K562 (cell line): ENCODE results near the gene SPRN. TPM values are rescaled to one million over a fixed set of nuclear protein-coding genes. Genes with fewer than 3 reads are reported as not detected.
A peak's percentile ranks its signal among the peaks of the same experiment; 100 is the strongest.

Experiments used
- ATAC-seq: fragments of 200-7000 bp; cut with Tn5 transposase; 3 replicates; pipeline ENCODE4 v1.9.1; 2020; ENCODE audit warnings: moderate library complexity
- BruUV-seq: library from RNA; stranded (reverse); fragments of 400-500 nt; replicated peaks from 2 replicates; lab custom pipeline; 2021; lab: Mats Ljungman, UMichigan
- CTCF ChIA-PET: fragments of 300-600 bp; formaldehyde crosslinking; extraction: SDS; loops from one replicate; lab custom pipeline; 2021; ENCODE audit warnings: low intra/inter-chr PET ratio; lab: Yijun Ruan, JAX
- POLR2A ChIA-PET: fragments of 300-600, 350-650 bp; sonication (Branson Sonifier 250); formaldehyde crosslinking; extraction: SDS; loops from one replicate; lab custom pipeline; 2021; ENCODE audit warnings: antibody characterized with exemption, inconsistent platforms; lab: Yijun Ruan, JAX
- DNase-seq, 4 experiments: peaks; one replicate each; pipeline versions ENCODE4 v3.0.0 to v3.0.0-alpha.2; 2011 to 2018; ENCODE audit warnings: low spot score in 3 of 4, mixed read lengths in 3 of 4; ENCODE audit errors: extremely low read depth in 1 of 4
- FAIRE-seq: peaks from 2 replicates; lab custom pipeline; 2011; peaks lifted over from hg19 to GRCh38; lab: Jason Lieb, UNC
- H2AFZ ChIP-seq: 2 replicates; pipeline ENCODE4 v1.6.0; 2011; ENCODE audit warnings: low read depth, low read length, control low read depth, inconsistent platforms
- H3K27ac ChIP-seq: fragments of 200-600 bp; 3 replicates; pipeline ENCODE4 v1.8.0; 2011; ENCODE audit warnings: low read depth, mild to moderate bottlenecking, control low read depth, inconsistent platforms, low read length, moderate library complexity, mixed read lengths; ENCODE audit errors: extremely low read depth
- H3K27me3 ChIP-seq, 2 experiments: fragments of 300-600 bp in 1 of 2; 2 replicates in 1 of 2; 3 replicates in 1 of 2; pipeline versions ENCODE4 v1.6.0 to v1.8.0; 2011; ENCODE audit warnings: inconsistent platforms in 2 of 2, low read length in 2 of 2, mild to moderate bottlenecking in 1 of 2, mixed read lengths in 1 of 2, moderate library complexity in 1 of 2; ENCODE audit not compliant: control insufficient read depth in 2 of 2, insufficient read depth in 2 of 2
- H3K36me3 ChIP-seq: fragments of 300-600 bp; 3 replicates; pipeline ENCODE4 v1.8.0; 2011; ENCODE audit warnings: mild to moderate bottlenecking, low read length, inconsistent platforms; ENCODE audit not compliant: control insufficient read depth, insufficient read depth
- H3K4me1 ChIP-seq, 2 experiments: fragments of 200-600 bp in 1 of 2; replicated peaks in 1 of 2; 2 replicates in 1 of 2; 3 replicates in 1 of 2; pipeline versions ENCODE4 v1.5.1 to v1.8.0; 2011; ENCODE audit warnings: inconsistent platforms in 2 of 2, low read length in 2 of 2, mild to moderate bottlenecking in 1 of 2, mixed read lengths in 1 of 2, moderate library complexity in 1 of 2; ENCODE audit not compliant: control insufficient read depth in 2 of 2, insufficient read depth in 2 of 2
- H3K4me2 ChIP-seq: 2 replicates; pipeline ENCODE4 v1.6.1; 2011; ENCODE audit warnings: low read length, control low read depth, inconsistent platforms, mixed read lengths; ENCODE audit not compliant: insufficient read depth
- H3K4me3 ChIP-seq: fragments of 200-600 bp; sonication (generic), shearing (Covaris generic); 2 replicates; pipeline ENCODE4 v1.5.1; 2016; ENCODE audit warnings: control low read depth, inconsistent platforms
- H3K79me2 ChIP-seq: fragments of 200-600 bp; 3 replicates; pipeline ENCODE4 v1.8.0; 2011; ENCODE audit warnings: low read length, inconsistent platforms; ENCODE audit not compliant: control insufficient read depth, insufficient read depth
- H3K9ac ChIP-seq, 2 experiments: 2 replicates each; pipeline versions ENCODE4 v1.6.0 to v1.6.1; 2011; ENCODE audit warnings: low read depth in 2 of 2, low read length in 2 of 2, control low read depth in 1 of 2, inconsistent platforms in 1 of 2, mild to moderate bottlenecking in 1 of 2, mixed read lengths in 1 of 2; ENCODE audit not compliant: insufficient read depth in 1 of 2
- H3K9me1 ChIP-seq: one replicate; pipeline ENCODE4 v1.6.0; 2011; ENCODE audit warnings: inconsistent platforms, mild to moderate bottlenecking, low read length, moderate library complexity; ENCODE audit not compliant: control insufficient read depth, insufficient read depth
- H3K9me3 ChIP-seq: replicated peaks from 2 replicates; pipeline ENCODE4 v1.5.1; 2011; ENCODE audit warnings: low read depth, low read length, inconsistent platforms; ENCODE audit not compliant: control insufficient read depth, insufficient read depth
- H4K20me1 ChIP-seq: replicated peaks from 2 replicates; pipeline ENCODE4 v1.6.1; 2011; ENCODE audit warnings: low read length, inconsistent platforms, mixed read lengths; ENCODE audit not compliant: control insufficient read depth, insufficient read depth
- GABPA ChIP-seq: fragments of 200-800 bp; sonication (Bioruptor generic); conservative IDR thresholded peaks from 2 replicates; pipeline ENCODE4 v1.6.1; 2016; ENCODE audit warnings: low read depth, missing genetic modification characterization, missing compliant biosample characterization
- MED1 ChIP-seq: sonication (generic); formaldehyde crosslinking; IDR thresholded peaks from 2 replicates; pipeline ENCODE4 v1.8.1; 2023; ENCODE audit warnings: missing genetic modification reagents, borderline replicate concordance
- MEF2D ChIP-seq: conservative IDR thresholded peaks from 2 replicates; pipeline ENCODE4 v1.6.1; 2016; ENCODE audit warnings: low read depth, missing genetic modification characterization, missing compliant biosample characterization
- NONO ChIP-seq, 2 experiments: fragments of 200-400 bp in 1 of 2; fragments of 450-650 bp in 1 of 2; formaldehyde crosslinking in 1 of 2; IDR thresholded peaks; 2 replicates each; pipeline ENCODE4 v1.6.1; 2017; ENCODE audit warnings: low read depth in 2 of 2, mild to moderate bottlenecking in 2 of 2, moderate library complexity in 2 of 2, low read length in 1 of 2
- RBM15 ChIP-seq: fragments of 200-400 bp; formaldehyde crosslinking; IDR thresholded peaks from 2 replicates; pipeline ENCODE4 v1.6.1; 2018; ENCODE audit warnings: mild to moderate bottlenecking, low read length, moderate library complexity; ENCODE audit not compliant: insufficient read depth
- SIN3A ChIP-seq, 2 experiments: fragments of 150-350 bp in 1 of 2; IDR thresholded peaks; 2 replicates each; pipeline ENCODE4 v1.6.1; 2011 to 2016; ENCODE audit warnings: borderline replicate concordance in 2 of 2, low read depth in 2 of 2, low read length in 2 of 2, mild to moderate bottlenecking in 2 of 2, moderate library complexity in 2 of 2; ENCODE audit not compliant: control insufficient read depth in 1 of 2
- ZKSCAN1 ChIP-seq: fragments of 150-350 bp; IDR thresholded peaks from 2 replicates; pipeline ENCODE4 v1.6.1; 2016; ENCODE audit warnings: low read depth, low read length
- ZNF12 ChIP-seq: sonication (generic); formaldehyde crosslinking; IDR thresholded peaks from 2 replicates; pipeline ENCODE4 v1.4.0; 2020; ENCODE audit warnings: mild to moderate bottlenecking, missing genetic modification reagents
- ZNF76 ChIP-seq: fragments of 250-450 bp; sonication (Bioruptor Pico); IDR thresholded peaks from 2 replicates; pipeline ENCODE4 v1.4.0; 2020; ENCODE audit warnings: mild to moderate bottlenecking, moderate library complexity, borderline replicate concordance
- ZNF780A ChIP-seq: fragments of 250-450 bp; sonication (Bioruptor Pico); IDR thresholded peaks from 2 replicates; pipeline ENCODE4 v1.5.0; 2021; ENCODE audit warnings: mild to moderate bottlenecking
- WGBS: fragments of 100-300 bp; shearing (Covaris generic); methylation state at CpG from one replicate; pipeline ENCODE4 v1.1.6; 2016; ENCODE audit warnings: low coverage, mixed read lengths; ENCODE audit not compliant: insufficient coverage; ENCODE audit errors: missing lambda C conversion rate; 5-methylcytosine and 5-hydroxymethylcytosine counted together
- in situ Hi-C: fragments of 300-500 bp; cut with MboI; formaldehyde crosslinking; loops from 4 replicates; pipeline ENCODE4 v1.15.0; 2018; ENCODE audit warnings: inconsistent platforms, mixed read lengths
- intact Hi-C: fragments of 100-400 bp; cut with micrococcal nuclease; formaldehyde crosslinking; loops from 2 replicates; pipeline ENCODE4 v1.14.2; 2022
- polyA plus RNA-seq, 8 experiments: library from polyadenylated mRNA; depleted of rRNA in 4 of 8; stranded (reverse) in 5 of 8; unstranded in 3 of 8; fragments of >200 nt; fragmentation: Nextera tagmentation in 2 of 8; fragmentation: Illumina TruSeq in 1 of 8; extraction: Ambion mirVana in 2 of 8; extraction: Trizol in 1 of 8; gene quantifications; 2 replicates each; pipeline versions ENCODE4 v1.2.1 to v1.2.3, GENCODE V29; 2011 to 2014; ENCODE audit warnings: inconsistent platforms in 1 of 8, missing spikeins in 1 of 8
- total RNA-seq, 7 experiments: library from RNA; depleted of rRNA in 6 of 7; stranded (reverse); fragments of >200 nt in 6 of 7; fragmentation: Illumina TruSeq in 2 of 7; extraction: Trizol in 2 of 7; gene quantifications; 2 replicates each; pipeline versions ENCODE4 v1.2.1 to v1.2.3, GENCODE V29; 2011 to 2021; ENCODE audit warnings: low replicate concordance in 1 of 7
- TF ChIP-seq, protein P1 (sequence below): IDR thresholded peaks from 3 replicates; pipeline ENCODE4 v1.6.1; 2011; ENCODE audit warnings: borderline replicate concordance, mild to moderate bottlenecking; ENCODE audit not compliant: insufficient read length, insufficient read depth
- TF ChIP-seq, protein P2 (sequence below): fragments of 450-650 bp; IDR thresholded peaks from 2 replicates; pipeline ENCODE4 v1.6.1; 2017; ENCODE audit warnings: mild to moderate bottlenecking, moderate library complexity
- TF ChIP-seq, protein P3 (sequence below): fragments of 450-650 bp; formaldehyde crosslinking; IDR thresholded peaks from 2 replicates; pipeline ENCODE4 v1.4.0; 2022; ENCODE audit warnings: mild to moderate bottlenecking, moderate library complexity
- TF ChIP-seq, protein P4 (sequence below): sonication (generic); formaldehyde crosslinking; IDR thresholded peaks from 2 replicates; pipeline ENCODE4 v1.5.0; 2020; ENCODE audit warnings: missing genetic modification reagents
- TF ChIP-seq, protein P5 (sequence below): fragments of 250-450 bp; sonication (Bioruptor Pico); IDR thresholded peaks from 2 replicates; pipeline ENCODE4 v1.4.0; 2020; ENCODE audit warnings: mild to moderate bottlenecking, moderate library complexity

Gene SPRN
- total and polyA plus RNA-seq, 9 of the 15 experiments (the other 6 are each of a cell fraction or from before 2014, with no cell fraction given) = 0.04 TPM; not detected in 8

DNA sequence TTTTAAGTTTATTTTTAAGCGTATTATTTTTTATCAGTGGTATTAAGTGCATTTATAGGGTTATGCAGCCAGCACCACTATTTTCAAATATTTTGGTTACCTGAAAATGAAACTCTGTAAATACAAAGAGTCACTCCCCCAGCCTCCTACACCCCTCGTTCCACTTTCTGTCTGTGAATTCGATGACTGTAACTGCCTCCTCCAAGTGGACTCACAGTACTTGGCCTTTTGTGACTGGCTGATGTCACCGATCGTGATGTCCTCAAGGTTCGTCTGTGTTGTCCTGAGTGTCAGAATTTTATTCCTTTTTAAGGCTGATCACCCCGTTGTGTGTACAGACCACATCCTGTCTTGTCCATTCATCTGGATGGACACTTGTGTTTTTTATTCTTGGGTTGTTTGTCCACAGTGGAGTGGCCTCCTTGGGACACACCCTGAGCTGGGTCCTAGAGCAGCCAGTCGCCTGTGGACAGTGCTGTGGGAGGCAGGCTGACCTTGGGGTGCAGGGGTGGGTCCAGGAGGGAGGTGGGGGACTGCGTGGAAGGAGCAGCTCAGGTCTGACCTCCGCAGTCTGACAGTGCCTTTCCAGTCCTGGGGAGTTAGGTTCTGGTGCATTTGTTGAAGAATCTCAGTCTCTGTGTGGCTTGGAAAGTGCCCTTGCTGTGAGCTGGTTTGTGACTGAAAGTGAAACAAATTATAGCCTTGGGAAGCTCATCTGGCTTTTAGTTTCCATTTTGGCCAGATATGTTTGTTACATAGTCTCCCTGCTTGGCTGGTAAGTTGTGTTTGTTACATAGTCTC lies 23.6 kb downstream of the SPRN start:
- Histone ChIP-seq H4K20me1 (no peaks in the 10 kb centered on the region), H3K9ac (no peak overlapping the region), H3K4me2 (no peak overlapping the region), H2AFZ (no peak overlapping the region), H3K4me3 (no peak overlapping the region), H3K9me1 (no peaks in the 10 kb centered on the region), H3K27me3 (no peaks in the 10 kb centered on the region), H3K9me3 (no peaks in the 10 kb centered on the region), H3K4me1 (peaks cover under 1 to 11% of the 10 kb centered on the region in 2 experiments; a peak in 3 of 5 replicates), H3K79me2 (peaks cover 6% of the 10 kb centered on the region), H3K27ac (no peak overlapping the region), H3K36me3 (peaks cover 56% of the 10 kb centered on the region; the same call in 2 of the 3 replicates)
- ChIA-PET CTCF (no interaction called here), POLR2A (interaction anchor here (1.2 kb wide), 1 partner anchor 12 kb away, joined by 6 read pairs; no protein-coding TSS in a partner anchor)
- ATAC-seq (peak; percentile 28; the same call in 2 of the 3 replicates), FAIRE-seq (peak; percentile 80), DNase-seq (no peak)
- no TSS peak for BruUV-seq
- intact Hi-C loops = no loop called here
- in situ Hi-C loops = no loop called here
- 75% methylated on average over 7 of the region's 10 CpGs for WGBS
- TF ChIP-seq MED1 (no peak), ZNF780A (no peak), ZKSCAN1 (no peak), SIN3A (IDR thresholded peaks at IDR 0.05; ENCODE audit: borderline replicate concordance in 2 of 2, control insufficient read depth in 1 of 2, low read depth in 2 of 2, low read length in 2 of 2) (no peak), MEF2D (no peak), ZNF12 (CRISPR knock-in tag) (no peak), GABPA (tag) (no peak), ZNF76 (CRISPR knock-in tag) (no peak), NONO (IDR thresholded peaks at IDR 0.05; ENCODE audit: low read depth in 2 of 2, low read length in 1 of 2) (no peak), RBM15 (no peak)
- TF ChIP-seq, protein P1, sequence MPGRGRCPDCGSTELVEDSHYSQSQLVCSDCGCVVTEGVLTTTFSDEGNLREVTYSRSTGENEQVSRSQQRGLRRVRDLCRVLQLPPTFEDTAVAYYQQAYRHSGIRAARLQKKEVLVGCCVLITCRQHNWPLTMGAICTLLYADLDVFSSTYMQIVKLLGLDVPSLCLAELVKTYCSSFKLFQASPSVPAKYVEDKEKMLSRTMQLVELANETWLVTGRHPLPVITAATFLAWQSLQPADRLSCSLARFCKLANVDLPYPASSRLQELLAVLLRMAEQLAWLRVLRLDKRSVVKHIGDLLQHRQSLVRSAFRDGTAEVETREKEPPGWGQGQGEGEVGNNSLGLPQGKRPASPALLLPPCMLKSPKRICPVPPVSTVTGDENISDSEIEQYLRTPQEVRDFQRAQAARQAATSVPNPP = no peak
- TF ChIP-seq, protein P2, sequence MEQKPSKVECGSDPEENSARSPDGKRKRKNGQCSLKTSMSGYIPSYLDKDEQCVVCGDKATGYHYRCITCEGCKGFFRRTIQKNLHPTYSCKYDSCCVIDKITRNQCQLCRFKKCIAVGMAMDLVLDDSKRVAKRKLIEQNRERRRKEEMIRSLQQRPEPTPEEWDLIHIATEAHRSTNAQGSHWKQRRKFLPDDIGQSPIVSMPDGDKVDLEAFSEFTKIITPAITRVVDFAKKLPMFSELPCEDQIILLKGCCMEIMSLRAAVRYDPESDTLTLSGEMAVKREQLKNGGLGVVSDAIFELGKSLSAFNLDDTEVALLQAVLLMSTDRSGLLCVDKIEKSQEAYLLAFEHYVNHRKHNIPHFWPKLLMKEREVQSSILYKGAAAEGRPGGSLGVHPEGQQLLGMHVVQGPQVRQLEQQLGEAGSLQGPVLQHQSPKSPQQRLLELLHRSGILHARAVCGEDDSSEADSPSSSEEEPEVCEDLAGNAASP = no peak
- TF ChIP-seq, protein P3, sequence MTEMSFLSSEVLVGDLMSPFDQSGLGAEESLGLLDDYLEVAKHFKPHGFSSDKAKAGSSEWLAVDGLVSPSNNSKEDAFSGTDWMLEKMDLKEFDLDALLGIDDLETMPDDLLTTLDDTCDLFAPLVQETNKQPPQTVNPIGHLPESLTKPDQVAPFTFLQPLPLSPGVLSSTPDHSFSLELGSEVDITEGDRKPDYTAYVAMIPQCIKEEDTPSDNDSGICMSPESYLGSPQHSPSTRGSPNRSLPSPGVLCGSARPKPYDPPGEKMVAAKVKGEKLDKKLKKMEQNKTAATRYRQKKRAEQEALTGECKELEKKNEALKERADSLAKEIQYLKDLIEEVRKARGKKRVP (CRISPR knock-in tag) = no peak
- TF ChIP-seq, protein P4, sequence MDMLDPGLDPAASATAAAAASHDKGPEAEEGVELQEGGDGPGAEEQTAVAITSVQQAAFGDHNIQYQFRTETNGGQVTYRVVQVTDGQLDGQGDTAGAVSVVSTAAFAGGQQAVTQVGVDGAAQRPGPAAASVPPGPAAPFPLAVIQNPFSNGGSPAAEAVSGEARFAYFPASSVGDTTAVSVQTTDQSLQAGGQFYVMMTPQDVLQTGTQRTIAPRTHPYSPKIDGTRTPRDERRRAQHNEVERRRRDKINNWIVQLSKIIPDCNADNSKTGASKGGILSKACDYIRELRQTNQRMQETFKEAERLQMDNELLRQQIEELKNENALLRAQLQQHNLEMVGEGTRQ (CRISPR knock-in tag) = no peak
- TF ChIP-seq, protein P5, sequence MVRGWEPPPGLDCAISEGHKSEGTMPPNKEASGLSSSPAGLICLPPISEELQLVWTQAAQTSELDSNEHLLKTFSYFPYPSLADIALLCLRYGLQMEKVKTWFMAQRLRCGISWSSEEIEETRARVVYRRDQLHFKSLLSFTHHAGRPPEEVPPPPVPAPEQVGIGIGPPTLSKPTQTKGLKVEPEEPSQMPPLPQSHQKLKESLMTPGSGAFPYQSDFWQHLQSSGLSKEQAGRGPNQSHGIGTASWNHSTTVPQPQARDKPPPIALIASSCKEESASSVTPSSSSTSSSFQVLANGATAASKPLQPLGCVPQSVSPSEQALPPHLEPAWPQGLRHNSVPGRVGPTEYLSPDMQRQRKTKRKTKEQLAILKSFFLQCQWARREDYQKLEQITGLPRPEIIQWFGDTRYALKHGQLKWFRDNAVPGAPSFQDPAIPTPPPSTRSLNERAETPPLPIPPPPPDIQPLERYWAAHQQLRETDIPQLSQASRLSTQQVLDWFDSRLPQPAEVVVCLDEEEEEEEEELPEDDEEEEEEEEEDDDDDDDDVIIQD (CRISPR knock-in tag) = no peak
